Gastrocnemius medialis (tissue), 4 donors: ENCODE data around the gene USP5.

Experiments used
- POLR2A ChIP-seq, 2 donors: fragments of 450-650 bp; IDR thresholded peaks; one replicate each; pipeline ENCODE4 v1.6.1; 2017; ENCODE audit warnings: antibody characterized with exemption in 2 of 2, mild to moderate bottlenecking in 2 of 2, moderate library complexity in 2 of 2
- TF ChIP-seq, protein P1 (sequence below), 5 experiments: fragments of 450-650 bp in 3 of 5; fragments of 200-600 bp in 2 of 5; sonication (generic) in 2 of 5; IDR thresholded peaks in 4 of 5; conservative IDR thresholded peaks in 1 of 5; 1 replicate in 4 of 5; 2 replicates in 1 of 5; pipeline ENCODE4 v1.5.1; 2016 to 2019; ENCODE audit warnings: antibody characterized with exemption in 5 of 5, mild to moderate bottlenecking in 3 of 5, moderate library complexity in 3 of 5

DNA sequence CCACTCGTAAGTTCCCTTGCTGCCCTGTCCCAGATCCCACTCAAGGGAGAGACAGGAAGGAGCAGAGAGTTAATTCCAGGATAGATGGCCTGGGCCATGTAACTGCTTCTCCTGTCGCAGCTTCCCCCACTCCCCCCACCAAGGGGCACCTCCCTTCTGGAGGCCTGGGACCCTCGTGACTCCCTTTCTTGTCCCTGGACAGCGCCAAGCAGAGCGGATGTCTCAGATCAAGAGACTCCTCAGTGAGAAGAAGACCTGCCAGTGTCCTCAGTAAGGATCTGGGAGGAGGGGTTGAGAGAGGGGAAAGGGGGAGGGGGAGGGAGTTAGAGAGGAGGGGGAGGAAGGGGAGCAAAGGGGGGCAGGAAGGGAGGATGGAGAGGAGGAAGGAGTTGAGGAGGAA, 33.3 kb upstream of the USP5 start:
- TF ChIP-seq, protein P1, sequence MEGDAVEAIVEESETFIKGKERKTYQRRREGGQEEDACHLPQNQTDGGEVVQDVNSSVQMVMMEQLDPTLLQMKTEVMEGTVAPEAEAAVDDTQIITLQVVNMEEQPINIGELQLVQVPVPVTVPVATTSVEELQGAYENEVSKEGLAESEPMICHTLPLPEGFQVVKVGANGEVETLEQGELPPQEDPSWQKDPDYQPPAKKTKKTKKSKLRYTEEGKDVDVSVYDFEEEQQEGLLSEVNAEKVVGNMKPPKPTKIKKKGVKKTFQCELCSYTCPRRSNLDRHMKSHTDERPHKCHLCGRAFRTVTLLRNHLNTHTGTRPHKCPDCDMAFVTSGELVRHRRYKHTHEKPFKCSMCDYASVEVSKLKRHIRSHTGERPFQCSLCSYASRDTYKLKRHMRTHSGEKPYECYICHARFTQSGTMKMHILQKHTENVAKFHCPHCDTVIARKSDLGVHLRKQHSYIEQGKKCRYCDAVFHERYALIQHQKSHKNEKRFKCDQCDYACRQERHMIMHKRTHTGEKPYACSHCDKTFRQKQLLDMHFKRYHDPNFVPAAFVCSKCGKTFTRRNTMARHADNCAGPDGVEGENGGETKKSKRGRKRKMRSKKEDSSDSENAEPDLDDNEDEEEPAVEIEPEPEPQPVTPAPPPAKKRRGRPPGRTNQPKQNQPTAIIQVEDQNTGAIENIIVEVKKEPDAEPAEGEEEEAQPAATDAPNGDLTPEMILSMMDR (IDR thresholded peaks at IDR 0.05 in 4 of 5, conservative IDR thresholded peaks at IDR 0.05 in 1 of 5) = no peak
- no peak for TF ChIP-seq POLR2A (IDR thresholded peaks at IDR 0.05)
